ENCODE data around the gene BDP1.
"Not testable (repeated sequence)": the region's sequence is repeated elsewhere in the genome, so short reads cannot be mapped to it uniquely, and the experiment has no call there.

Gene BDP1

GRCh38 chr5:71601222-71602026 lies 146.0 kb downstream of the BDP1 start:
- no peaks in the 10 kb centered on the region for H4K20me1 ChIP-seq (ENCODE audit: insufficient read depth)
- peaks cover 37% of the 10 kb centered on the region for H3K4me1 ChIP-seq (ENCODE audit: low read depth, poor library complexity, severe bottlenecking)
- H3K79me2 ChIP-seq (ENCODE audit: insufficient read depth, low read depth) = peaks cover 14% of the 10 kb centered on the region; the same call in 1 of the 2 replicates
- peak overlapping the region; percentile 67 for H3K27ac ChIP-seq
- peak overlapping the region; percentile 10; the same call in 1 of the 2 replicates for H3K9ac ChIP-seq
- peak; percentile 89 for TF ChIP-seq CTCF (conservative IDR thresholded peaks at IDR 0.05; ENCODE audit: low read depth, low read length)
- H3K27me3 ChIP-seq (ENCODE audit: insufficient read depth, low read depth) = no peaks in the 10 kb centered on the region
- H3K4me3 ChIP-seq (IDR thresholded peaks at IDR 0.05; ENCODE audit: insufficient read depth, low read depth, low read length) = no peak overlapping the region
- H3K36me3 ChIP-seq (ENCODE audit: insufficient read depth) = peaks cover 4% of the 10 kb centered on the region; the same call in 1 of the 2 replicates
- H3K4me2 ChIP-seq = peak overlapping the region; percentile 49
- H2AFZ ChIP-seq (ENCODE audit: low read depth) = peak overlapping the region; percentile 14; the same call in 1 of the 2 replicates

GRCh38 chr5:71609916-71610315 lies 154.5 kb downstream of the BDP1 start:
- H2AFZ ChIP-seq (ENCODE audit: low read depth); H3K27me3 ChIP-seq (ENCODE audit: insufficient read depth, low read depth); H3K4me1 ChIP-seq (ENCODE audit: low read depth, poor library complexity, severe bottlenecking); H3K27ac ChIP-seq; H3K4me2 ChIP-seq; H3K36me3 ChIP-seq (ENCODE audit: insufficient read depth); H3K4me3 ChIP-seq (IDR thresholded peaks at IDR 0.05; ENCODE audit: insufficient read depth, low read depth, low read length); H3K79me2 ChIP-seq (ENCODE audit: insufficient read depth, low read depth); H3K9ac ChIP-seq; H4K20me1 ChIP-seq (ENCODE audit: insufficient read depth): not testable (repeated sequence)

GRCh38 chr5:71615809-71616208 lies 160.4 kb downstream of the BDP1 start:
- TF ChIP-seq CTCF (conservative IDR thresholded peaks at IDR 0.05; ENCODE audit: low read depth, low read length) = no peak
- Histone ChIP-seq H3K4me3 (IDR thresholded peaks at IDR 0.05; ENCODE audit: insufficient read depth, low read depth, low read length) (no peak overlapping the region), H3K36me3 (ENCODE audit: insufficient read depth) (no peaks in the 10 kb centered on the region), H4K20me1 (ENCODE audit: insufficient read depth) (no peaks in the 10 kb centered on the region), H2AFZ (ENCODE audit: low read depth) (no peak overlapping the region), H3K4me2 (no peak overlapping the region), H3K27me3 (ENCODE audit: insufficient read depth, low read depth) (no peaks in the 10 kb centered on the region), H3K4me1 (ENCODE audit: low read depth, poor library complexity, severe bottlenecking) (no peaks in the 10 kb centered on the region), H3K9ac (no peak overlapping the region), H3K27ac (no peak overlapping the region), H3K79me2 (ENCODE audit: insufficient read depth, low read depth) (no peaks in the 10 kb centered on the region)

All from KMS-11 (cell line).